Measurements from ENCODE around the gene CTPS2.
"Not testable (repeated sequence)": the region's sequence is repeated elsewhere in the genome, so short reads cannot be mapped to it uniquely, and the experiment has no call there.

DNA sequence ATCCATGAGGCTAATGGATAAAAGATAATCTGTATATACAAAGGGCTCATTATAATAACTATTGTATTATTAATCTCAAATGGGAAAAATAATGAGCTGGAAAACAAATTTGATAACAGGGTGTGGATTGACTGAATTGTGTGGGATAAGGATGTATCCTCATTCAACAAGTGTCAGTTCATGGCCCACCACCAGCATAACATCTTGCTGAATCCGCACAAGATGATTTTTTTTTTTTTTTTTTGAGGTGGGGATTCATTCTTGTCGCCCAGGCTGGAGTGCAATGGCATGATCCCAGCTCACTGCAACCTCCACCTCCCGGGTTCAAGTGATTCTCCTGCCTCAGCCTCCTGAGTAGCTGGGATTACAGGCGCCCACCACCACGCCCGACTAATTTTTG, 3.2 kb upstream of the CTPS2 start:
- not testable (repeated sequence) for TF ChIP-seq CTCF, EZH2, EZH2phosphoT487 (IDR thresholded peaks at IDR 0.05)

Data from neural progenitor cell (in vitro differentiated cells).